Ishikawa (cell line): ENCODE results near the gene GRIK4.
A peak's percentile ranks its signal among the peaks of the same experiment; 100 is the strongest.

Experiments
- CEBPB ChIP-seq: IDR thresholded peaks from 2 replicates; pipeline ENCODE4 v1.6.1; 2012
- CREB1 ChIP-seq: IDR thresholded peaks from 2 replicates; pipeline ENCODE4 v1.6.1; 2012; ENCODE audit warnings: low read depth
- EGR1 ChIP-seq: IDR thresholded peaks from 2 replicates; pipeline ENCODE4 v1.6.1; 2012
- EP300 ChIP-seq: IDR thresholded peaks from 2 replicates; pipeline ENCODE4 v1.6.1; 2012; ENCODE audit warnings: borderline replicate concordance
- FOXM1 ChIP-seq: IDR thresholded peaks from 2 replicates; pipeline ENCODE4 v1.6.1; 2012; ENCODE audit warnings: low read depth, borderline replicate concordance
- MAX ChIP-seq: IDR thresholded peaks from 2 replicates; pipeline ENCODE4 v1.6.1; 2012
- NFIC ChIP-seq: IDR thresholded peaks from 2 replicates; pipeline ENCODE4 v1.6.1; 2012
- RAD21 ChIP-seq: IDR thresholded peaks from 2 replicates; pipeline ENCODE4 v1.6.1; 2012; ENCODE audit warnings: low read depth
- REST ChIP-seq: IDR thresholded peaks from 2 replicates; pipeline ENCODE4 v1.6.1; 2012; ENCODE audit warnings: low read depth, mild to moderate bottlenecking
- TAF1 ChIP-seq: IDR thresholded peaks from 2 replicates; pipeline ENCODE4 v1.6.1; 2012; ENCODE audit warnings: low read depth, mild to moderate bottlenecking
- TCF12 ChIP-seq: IDR thresholded peaks from 2 replicates; pipeline ENCODE4 v1.6.1; 2012; ENCODE audit warnings: low read depth
- TEAD4 ChIP-seq: IDR thresholded peaks from 2 replicates; pipeline ENCODE4 v1.6.1; 2012
- USF1 ChIP-seq: IDR thresholded peaks from 2 replicates; pipeline ENCODE4 v1.6.1; 2012
- YY1 ChIP-seq: IDR thresholded peaks from 2 replicates; pipeline ENCODE4 v1.6.1; 2012; ENCODE audit warnings: low read depth
- ZBTB7A ChIP-seq: IDR thresholded peaks from 2 replicates; pipeline ENCODE4 v1.6.1; 2012; ENCODE audit warnings: low read depth

The GRIK4 gene

GRCh38 chr11:120563703-120564572 is 52.4 kb downstream of the GRIK4 start:
- TF ChIP-seq MAX (peak; percentile 73), TCF12 (peak; percentile 56; the same call in 1 of the 2 replicates), REST (no peak), ZBTB7A (peak; percentile 57), TAF1 (no peak), RAD21 (no peak), CEBPB (no peak), CREB1 (no peak), YY1 (no peak), EP300 (peak; percentile 51; the same call in 1 of the 2 replicates), EGR1 (0 out of 2 replicates have a peak, but pooled peaks have one; percentile 7), TEAD4 (peak; percentile 85), USF1 (peak; percentile 33; the same call in 1 of the 2 replicates), FOXM1 (no peak), NFIC (peak; percentile 31; the same call in 1 of the 2 replicates)

- TF ChIP-seq FOXM1 (no peak), ZBTB7A (peak; percentile 44; the same call in 1 of the 2 replicates), NFIC (no peak; the same call in 1 of the 2 replicates), REST (no peak), EGR1 (peak; percentile 79), TCF12 (no peak; the same call in 1 of the 2 replicates), EP300 (no peak), TEAD4 (peak; percentile 19; the same call in 1 of the 2 replicates), TAF1 (no peak), RAD21 (no peak; the same call in 1 of the 2 replicates), USF1 (0 out of 2 replicates have a peak, but pooled peaks have one; percentile 8), CREB1 (no peak), MAX (peak; percentile 81), YY1 (peak; percentile 49; the same call in 1 of the 2 replicates), CEBPB (no peak)
Observed at GRCh38 chr11:120564573-120565311, 53.2 kb downstream of the GRIK4 start.

- TF ChIP-seq REST (no peak), RAD21 (no peak), EGR1 (no peak), CEBPB (no peak), EP300 (no peak), FOXM1 (no peak)
Observed at GRCh38 chr11:120565466-120566155, 54.1 kb downstream of the GRIK4 start.
